C4-2B (cell line): ENCODE measurements around the gene GRB7.

ENCODE experiments used
- CTCF ChIP-seq: fragments of 450-650 bp; conservative IDR thresholded peaks from 2 replicates; pipeline ENCODE4 v1.5.1; 2017; ENCODE audit warnings: mild to moderate bottlenecking
- ZFX ChIP-seq: fragments of 450-650 bp; IDR thresholded peaks from 2 replicates; pipeline ENCODE4 v1.6.1; 2017

GRCh38 chr17:39742126-39742855 lies 4.6 kb downstream of the GRB7 start:
- no peak for TF ChIP-seq CTCF
- TF ChIP-seq ZFX: no peak
